Activated naive CD4-positive, alpha-beta T cell treated with anti-CD3 and anti-CD28 coated beads, Interleukin-2, amount 10 ng/mL, durations not matched to agents 7 days and 5 days (primary cell): ENCODE results near the gene RASGRF1.
"Not testable (repeated sequence)": the region's sequence is repeated elsewhere in the genome, so short reads cannot be mapped to it uniquely, and the experiment has no call there.

Experiments used
- CTCF ChIA-PET: fragments of 350-600 bp; sonication (Branson Sonifier 250); formaldehyde crosslinking; loops from one replicate; lab custom pipeline; 2021; ENCODE audit warnings: antibody characterized with exemption; lab: Charles Lee
- DNase-seq: peaks from one replicate; pipeline ENCODE4 v3.0.0-alpha.2; 2020
- H3K27ac Mint-ChIP-seq: one replicate; pipeline ENCODE4 v1.8.0; 2021; ENCODE audit warnings: mild to moderate bottlenecking, moderate library complexity, mixed read lengths
- H3K27me3 Mint-ChIP-seq: one replicate; pipeline ENCODE4 v1.8.0; 2021; ENCODE audit warnings: mild to moderate bottlenecking, mixed read lengths
- H3K36me3 Mint-ChIP-seq: one replicate; pipeline ENCODE4 v1.8.0; 2021; ENCODE audit warnings: mixed read lengths
- H3K4me1 Mint-ChIP-seq: one replicate; pipeline ENCODE4 v1.8.0; 2021; ENCODE audit warnings: mixed read lengths
- H3K4me3 Mint-ChIP-seq: one replicate; pipeline ENCODE4 v1.8.0; 2021; ENCODE audit warnings: mild to moderate bottlenecking, moderate library complexity, mixed read lengths
- H3K9me3 Mint-ChIP-seq: one replicate; pipeline ENCODE4 v1.8.0; 2021; ENCODE audit warnings: mixed read lengths

The RASGRF1 gene

GRCh38 chr15:78996894-78997275 lies 93.7 kb downstream of the RASGRF1 start:
- DNase-seq: no peak
- H3K4me1 Mint-ChIP-seq: no peaks in the 10 kb centered on the region
- CTCF ChIA-PET: interaction anchor here (0.6 kb wide), 1 partner anchor 108 kb away, joined by 3 read pairs; no protein-coding TSS in a partner anchor
- H3K36me3 Mint-ChIP-seq: no peaks in the 10 kb centered on the region
- H3K9me3 Mint-ChIP-seq: no peaks in the 10 kb centered on the region
- no peak overlapping the region for H3K4me3 Mint-ChIP-seq
- no peak overlapping the region for H3K27ac Mint-ChIP-seq
- peaks cover 37% of the 10 kb centered on the region for H3K27me3 Mint-ChIP-seq

DNA sequence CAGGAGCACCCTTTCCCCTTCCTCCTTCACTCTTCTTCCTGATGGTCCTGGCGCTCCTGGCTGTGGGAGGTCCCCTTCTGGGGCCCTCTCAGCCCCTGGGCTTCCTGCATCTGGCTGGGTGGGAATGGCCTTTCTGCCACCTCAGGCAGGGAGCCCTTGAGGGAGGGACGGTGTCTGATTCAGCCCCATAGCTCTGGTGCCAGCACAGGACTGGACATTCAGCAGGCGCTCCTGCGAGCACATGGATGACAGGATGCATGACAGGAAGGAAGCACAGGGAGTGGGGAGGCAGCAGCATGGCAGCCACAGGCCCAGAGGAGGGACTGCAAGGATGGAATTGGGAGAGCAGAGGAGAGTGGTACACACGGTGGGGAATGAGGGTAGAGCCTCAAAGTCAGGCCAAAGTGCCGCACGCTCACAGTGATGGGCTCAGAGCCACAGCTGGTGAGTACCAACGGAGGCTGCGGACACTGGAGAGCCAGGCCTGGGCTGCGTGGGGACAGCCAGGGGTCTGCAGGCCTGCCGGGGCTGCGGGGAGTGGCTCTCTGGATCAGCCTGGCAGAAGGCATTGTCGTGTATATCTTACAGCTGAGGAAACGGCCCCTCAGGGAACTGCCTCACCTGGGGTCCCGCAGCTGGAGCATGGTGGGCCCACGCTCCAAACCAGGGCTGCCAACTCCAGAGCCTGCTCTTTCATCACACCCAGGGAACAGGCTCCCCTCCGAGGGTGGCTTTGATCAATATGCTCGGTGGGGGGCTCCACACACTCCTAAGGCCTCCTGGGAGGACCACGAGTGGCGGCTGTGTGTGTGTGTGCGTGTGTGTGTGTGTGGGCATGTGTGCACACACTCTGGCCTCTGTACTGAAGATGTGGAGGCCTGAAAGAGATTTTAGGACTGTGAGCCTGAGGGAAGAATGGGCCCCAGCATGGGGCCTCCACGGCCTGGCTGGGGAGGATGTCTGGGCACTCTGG lies 94.4 kb downstream of the RASGRF1 start:
- Mint-ChIP-seq H3K27ac (no peak overlapping the region), H3K9me3 (no peaks in the 10 kb centered on the region), H3K4me3 (no peak overlapping the region), H3K36me3 (no peaks in the 10 kb centered on the region), H3K27me3 (peaks cover 36% of the 10 kb centered on the region), H3K4me1 (no peaks in the 10 kb centered on the region)
- CTCF ChIA-PET: no interaction called here
- DNase-seq: no peak

GRCh38 chr15:78995161-78995560 lies 95.4 kb downstream of the RASGRF1 start:
- H3K4me3 Mint-ChIP-seq, H3K36me3 Mint-ChIP-seq, H3K4me1 Mint-ChIP-seq, H3K27ac Mint-ChIP-seq, CTCF ChIA-PET, H3K9me3 Mint-ChIP-seq, DNase-seq: not testable (repeated sequence)
- peaks cover 34% of the 10 kb centered on the region for H3K27me3 Mint-ChIP-seq

DNA sequence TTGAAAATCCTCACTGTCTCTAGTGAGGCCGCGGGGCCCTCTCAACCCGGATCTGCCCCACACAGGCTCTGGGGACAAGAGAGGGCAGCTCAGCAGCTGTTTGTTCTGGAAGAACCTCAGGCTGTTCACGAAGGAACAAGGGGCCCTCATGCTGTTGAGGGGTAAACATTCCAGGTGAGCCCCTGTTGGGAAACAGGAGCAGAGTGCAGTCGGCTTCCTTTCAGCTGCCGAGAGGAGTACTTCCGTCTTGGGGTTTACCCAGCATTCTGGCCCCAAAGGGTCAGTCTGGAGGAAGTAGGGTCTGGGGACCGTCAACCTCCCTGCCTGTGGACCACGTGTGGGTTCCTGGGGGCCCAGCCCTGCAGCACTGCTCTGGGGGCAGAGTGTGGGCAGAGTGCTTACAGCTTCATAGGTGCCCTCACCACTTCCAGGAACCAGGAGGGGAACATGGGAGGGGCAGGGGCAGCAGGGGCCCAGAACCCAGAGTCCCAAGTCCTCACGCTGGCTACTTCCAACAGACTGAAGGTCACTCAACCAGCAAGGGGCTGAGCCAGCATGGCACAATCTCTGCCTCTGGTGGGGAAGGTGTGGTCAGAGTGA lies 96.5 kb downstream of the RASGRF1 start:
- Mint-ChIP-seq H3K36me3 (no peaks in the 10 kb centered on the region), H3K4me3 (no peak overlapping the region), H3K27ac (no peak overlapping the region), H3K4me1 (no peaks in the 10 kb centered on the region), H3K9me3 (no peaks in the 10 kb centered on the region), H3K27me3 (peaks cover 35% of the 10 kb centered on the region)
- CTCF ChIA-PET: interaction anchor here (1.1 kb wide), 1 partner anchor 15 kb away, joined by 3 read pairs; no protein-coding TSS in a partner anchor
- no peak for DNase-seq

GRCh38 chr15:78993257-78993930 lies 97.2 kb downstream of the RASGRF1 start:
- Mint-ChIP-seq H3K4me3 (no peak overlapping the region), H3K27me3 (peaks cover 35% of the 10 kb centered on the region), H3K36me3 (no peaks in the 10 kb centered on the region), H3K9me3 (no peaks in the 10 kb centered on the region), H3K27ac (no peak overlapping the region), H3K4me1 (peaks cover 3% of the 10 kb centered on the region)
- DNase-seq: no peak
- CTCF ChIA-PET: no interaction called here

GRCh38 chr15:78992416-78993256 lies 97.9 kb downstream of the RASGRF1 start:
- Mint-ChIP-seq H3K27me3 (peaks cover 40% of the 10 kb centered on the region), H3K36me3 (no peaks in the 10 kb centered on the region), H3K9me3 (no peaks in the 10 kb centered on the region), H3K4me3 (no peak overlapping the region), H3K4me1 (peaks cover 6% of the 10 kb centered on the region), H3K27ac (no peak overlapping the region)
- DNase-seq: no peak
- CTCF ChIA-PET: no interaction called here

DNA sequence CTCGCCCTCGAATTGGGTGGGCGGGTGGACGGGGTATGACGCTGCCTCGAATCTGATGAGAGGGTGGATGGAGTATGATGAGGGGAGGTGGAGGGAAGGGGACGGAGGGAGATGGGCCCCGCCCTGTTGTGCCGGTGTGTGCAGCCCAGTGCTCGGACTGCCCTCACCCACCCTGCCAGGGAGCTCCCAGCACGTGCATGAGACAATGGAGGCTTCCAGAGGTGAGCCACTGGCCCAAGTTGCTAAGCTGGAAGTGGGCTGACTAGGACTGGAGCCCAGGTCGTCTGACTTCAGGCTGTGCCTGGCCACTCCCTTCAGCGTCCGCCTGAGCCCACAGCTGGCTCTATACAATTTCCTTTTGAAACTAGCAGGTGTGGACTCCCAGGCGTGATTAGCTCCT lies 98.7 kb downstream of the RASGRF1 start:
- no peak for DNase-seq
- Mint-ChIP-seq H3K27ac (no peak overlapping the region), H3K4me3 (no peak overlapping the region), H3K27me3 (peaks cover 42% of the 10 kb centered on the region), H3K4me1 (peaks cover 6% of the 10 kb centered on the region), H3K9me3 (no peaks in the 10 kb centered on the region), H3K36me3 (no peaks in the 10 kb centered on the region)
- CTCF ChIA-PET: no interaction called here

DNA sequence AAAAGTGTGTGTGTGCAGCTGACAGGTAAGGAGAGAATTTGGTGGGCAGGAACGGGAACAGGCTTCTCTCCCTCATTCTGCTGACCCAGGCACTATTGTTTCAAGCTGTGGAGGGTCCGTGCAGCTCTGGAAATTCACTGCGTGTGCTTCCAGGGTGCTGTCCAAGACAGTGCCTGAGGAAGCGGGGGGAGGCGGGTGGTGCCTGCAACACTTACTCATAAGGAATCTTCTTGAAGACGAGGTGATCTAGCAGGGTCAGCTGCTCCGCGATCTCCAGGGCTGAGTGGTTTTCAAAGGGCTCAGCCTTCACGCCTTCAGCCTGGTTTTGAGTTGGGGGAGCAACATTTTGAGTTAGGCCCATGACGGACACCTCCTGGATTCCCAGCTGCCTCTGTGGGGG lies 99.1 kb downstream of the RASGRF1 start:
- Mint-ChIP-seq H3K27me3 (peaks cover 38% of the 10 kb centered on the region), H3K4me3 (no peak overlapping the region), H3K27ac (no peak overlapping the region), H3K9me3 (no peaks in the 10 kb centered on the region), H3K36me3 (no peaks in the 10 kb centered on the region), H3K4me1 (peaks cover 6% of the 10 kb centered on the region)
- no peak for DNase-seq
- CTCF ChIA-PET: no interaction called here

DNA sequence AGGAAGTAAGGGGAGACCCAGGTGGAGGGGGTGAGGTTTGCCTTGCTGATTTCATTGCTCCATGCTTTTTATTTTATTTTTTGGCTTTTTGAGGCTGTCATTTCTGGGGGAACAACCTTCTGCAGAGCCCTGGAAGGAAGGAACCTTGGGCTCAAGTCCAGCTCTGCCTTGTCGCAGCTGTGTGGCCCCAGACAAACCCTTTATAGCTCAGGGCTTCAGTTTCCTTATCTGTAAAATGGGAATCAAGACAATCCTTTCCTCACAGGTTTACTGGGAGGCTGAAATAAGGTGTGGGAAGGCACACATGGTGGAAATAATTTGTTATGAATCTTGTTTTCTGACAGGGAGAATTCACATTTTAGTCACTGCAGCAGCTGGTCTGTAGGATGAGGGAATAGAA lies 100.3 kb downstream of the RASGRF1 start:
- Mint-ChIP-seq H3K27me3 (peaks cover 41% of the 10 kb centered on the region), H3K27ac (no peak overlapping the region), H3K4me3 (no peak overlapping the region), H3K36me3 (no peaks in the 10 kb centered on the region), H3K9me3 (no peaks in the 10 kb centered on the region), H3K4me1 (peaks cover 6% of the 10 kb centered on the region)
- DNase-seq: no peak
- CTCF ChIA-PET: no interaction called here

- no peaks in the 10 kb centered on the region for H3K9me3 Mint-ChIP-seq
- H3K4me3 Mint-ChIP-seq: no peak overlapping the region
- CTCF ChIA-PET: no interaction called here
- DNase-seq: no peak
- H3K27ac Mint-ChIP-seq: no peak overlapping the region
- no peaks in the 10 kb centered on the region for H3K36me3 Mint-ChIP-seq
- peaks cover 44% of the 10 kb centered on the region for H3K27me3 Mint-ChIP-seq
- H3K4me1 Mint-ChIP-seq: peaks cover 6% of the 10 kb centered on the region
Measured at GRCh38 chr15:78989701-78990240, 100.8 kb downstream of the RASGRF1 start.

- no peak overlapping the region for H3K4me3 Mint-ChIP-seq
- no peaks in the 10 kb centered on the region for H3K9me3 Mint-ChIP-seq
- DNase-seq: peak; percentile 34
- H3K36me3 Mint-ChIP-seq: no peaks in the 10 kb centered on the region
- CTCF ChIA-PET: interaction anchor here (1.1 to 2.2 kb wide), 2 partner anchors 9 to 19 kb away, joined by 5 to 9 read pairs; no protein-coding TSS in a partner anchor
- no peak overlapping the region for H3K27ac Mint-ChIP-seq
- H3K27me3 Mint-ChIP-seq: peaks cover 54% of the 10 kb centered on the region
- peaks cover 6% of the 10 kb centered on the region for H3K4me1 Mint-ChIP-seq
Measured at GRCh38 chr15:78988361-78988911, 102.1 kb downstream of the RASGRF1 start.

- CTCF ChIA-PET: interaction anchor here (2.2 kb wide), 1 partner anchor 8 kb away, joined by 9 read pairs; no protein-coding TSS in a partner anchor
- Mint-ChIP-seq H3K27me3 (peaks cover 60% of the 10 kb centered on the region), H3K9me3 (no peaks in the 10 kb centered on the region), H3K36me3 (no peaks in the 10 kb centered on the region), H3K27ac (no peak overlapping the region), H3K4me1 (peaks cover 6% of the 10 kb centered on the region), H3K4me3 (no peak overlapping the region)
- no peak for DNase-seq
Measured at GRCh38 chr15:78987556-78988360, 102.8 kb downstream of the RASGRF1 start.
